OCI-LY7 (cell line): Measurements from ENCODE around the gene GLRA3.

Experiments used
- CTCF ChIP-seq: fragments of 200-600 bp; sonication (generic); conservative IDR thresholded peaks from 2 replicates; pipeline ENCODE4 v1.5.1; 2014; ENCODE audit warnings: mild to moderate bottlenecking, antibody characterized with exemption, low read length, moderate library complexity, mixed read lengths
- EZH2phosphoT487 ChIP-seq: fragments of 200-600 bp; sonication (generic); IDR thresholded peaks from 2 replicates; pipeline ENCODE4 v1.6.1; 2018; ENCODE audit warnings: low read depth, borderline replicate concordance, mild to moderate bottlenecking, mixed run types, antibody characterized with exemption, low read length, moderate library complexity, mixed read lengths

- TF ChIP-seq CTCF (no peak), EZH2phosphoT487 (no peak)
Observed at GRCh38 chr4:174813292-174813691, 15.8 kb downstream of the GLRA3 start.
